B cell (primary cell): ENCODE data around the gene MARF1. TPM values are rescaled to one million over a fixed set of nuclear protein-coding genes. Genes with fewer than 3 reads are reported as not detected.
A peak's percentile ranks its signal among the peaks of the same experiment; 100 is the strongest.

Experiments
- ATAC-seq: fragments of 200-7000 bp; cut with Tn5 transposase; one replicate; pipeline ENCODE4 v1.10.0; 2021; ENCODE audit warnings: low read depth, mild to moderate bottlenecking, moderate number of reproducible peaks, moderate library complexity
- CTCF ChIA-PET: fragments of 350-600 bp; sonication (Branson Sonifier 250); formaldehyde crosslinking; loops from one replicate; lab custom pipeline; 2021; ENCODE audit warnings: antibody characterized with exemption, inconsistent platforms; lab: Charles Lee
- POLR2A ChIA-PET: fragments of 350-600 bp; sonication (Branson Sonifier 250); formaldehyde crosslinking; loops from one replicate; lab custom pipeline; 2021; ENCODE audit warnings: antibody characterized with exemption; lab: Charles Lee
- DNase-seq: peaks from one replicate; pipeline ENCODE4 v3.0.0; 2013
- H2AFZ ChIP-seq: 2 replicates; pipeline ENCODE4 v1.6.1; 2012; ENCODE audit warnings: mild to moderate bottlenecking, low read depth, low read length; ENCODE audit not compliant: insufficient read depth, poor library complexity, severe bottlenecking
- H3K27ac ChIP-seq, 2 donors: 1 replicate in 1 of 2; 2 replicates in 1 of 2; pipeline ENCODE4 v1.5.1; 2012 to 2013; ENCODE audit warnings: low read length in 2 of 2, mild to moderate bottlenecking in 2 of 2, moderate library complexity in 1 of 2
- H3K27me3 ChIP-seq, 4 experiments: fragments of 200-600 bp in 1 of 4; sonication (generic) in 1 of 4; replicated peaks in 1 of 4; 1 replicate in 2 of 4; 2 replicates in 2 of 4; pipeline versions ENCODE4 v1.6.1 to v1.7.0; 2013 to 2016; ENCODE audit warnings: low read length in 3 of 4, mild to moderate bottlenecking in 2 of 4, mixed read lengths in 1 of 4, moderate library complexity in 1 of 4; ENCODE audit not compliant: insufficient read depth in 4 of 4, control insufficient read depth in 3 of 4; ENCODE audit errors: control extremely low read depth in 1 of 4
- H3K36me3 ChIP-seq, 2 experiments: replicated peaks in 1 of 2; 1 replicate in 1 of 2; 2 replicates in 1 of 2; pipeline versions ENCODE4 v1.6.1 to v1.7.1; 2013; ENCODE audit warnings: low read length in 1 of 2; ENCODE audit not compliant: insufficient read depth in 2 of 2, control insufficient read depth in 1 of 2; ENCODE audit errors: control extremely low read depth in 1 of 2, extremely low read depth in 1 of 2
- H3K4me1 ChIP-seq, 2 donors: fragments of 200-600 bp in 1 of 2; sonication (generic) in 1 of 2; 1 replicate in 1 of 2; 2 replicates in 1 of 2; pipeline versions ENCODE4 v1.5.1 to v1.6.1; 2013 to 2017; ENCODE audit warnings: low read length in 2 of 2; ENCODE audit not compliant: control insufficient read depth in 2 of 2, insufficient read depth in 2 of 2
- H3K4me2 ChIP-seq: replicated peaks from 2 replicates; pipeline ENCODE3; 2012; ENCODE audit warnings: mild to moderate bottlenecking, low read depth, low read length; ENCODE audit not compliant: poor library complexity, severe bottlenecking
- H3K4me3 ChIP-seq, 5 experiments: fragments of 200-600 bp in 1 of 5; sonication (generic) in 1 of 5; 1 replicate in 3 of 5; 2 replicates in 2 of 5; pipeline versions ENCODE4 v1.5.1 to v1.7.0; 2011 to 2016; ENCODE audit warnings: low read length in 4 of 5, mild to moderate bottlenecking in 4 of 5, low read depth in 2 of 5, control low read depth in 1 of 5, moderate library complexity in 1 of 5; ENCODE audit not compliant: insufficient read depth in 1 of 5; ENCODE audit errors: control extremely low read depth in 1 of 5, extremely low read depth in 1 of 5
- H3K79me2 ChIP-seq: fragments of 200-600 bp; sonication (generic); one replicate; pipeline ENCODE4 v1.6.0; 2016; ENCODE audit warnings: low read length; ENCODE audit not compliant: control insufficient read depth, insufficient read depth
- H3K9ac ChIP-seq: fragments of 200-600 bp; sonication (generic); 2 replicates; pipeline ENCODE4 v1.6.1; 2017; ENCODE audit warnings: mild to moderate bottlenecking, low read length, moderate library complexity
- H3K9me3 ChIP-seq, 3 donors: one replicate each; pipeline versions ENCODE4 v1.6.1 to v1.7.1; 2013; ENCODE audit warnings: low read length in 2 of 3; ENCODE audit not compliant: control insufficient read depth in 2 of 3, insufficient read depth in 1 of 3; ENCODE audit errors: control extremely low read depth in 1 of 3
- H4K20me1 ChIP-seq: 2 replicates; pipeline ENCODE4 v1.6.0; 2012; ENCODE audit warnings: mild to moderate bottlenecking, low read length; ENCODE audit not compliant: insufficient read depth, control insufficient read depth, poor library complexity, severe bottlenecking
- H3K27ac Mint-ChIP-seq: one replicate; pipeline ENCODE4 v1.8.0; 2021; ENCODE audit warnings: mixed read lengths
- H3K27me3 Mint-ChIP-seq: one replicate; pipeline ENCODE4 v1.8.0; 2021; ENCODE audit warnings: mixed read lengths
- H3K4me1 Mint-ChIP-seq: one replicate; pipeline ENCODE4 v1.8.0; 2021; ENCODE audit warnings: mixed read lengths
- H3K4me3 Mint-ChIP-seq: one replicate; pipeline ENCODE4 v1.8.0; 2021; ENCODE audit warnings: mixed read lengths
- H3K9me3 Mint-ChIP-seq: one replicate; pipeline ENCODE4 v1.8.0; 2022; ENCODE audit warnings: mixed read lengths; ENCODE audit not compliant: insufficient read depth
- CTCF ChIP-seq: fragments of 200-600 bp; IDR thresholded peaks from one replicate; pipeline ENCODE4 v1.8.0; 2022; ENCODE audit warnings: antibody characterized with exemption, mild to moderate bottlenecking
- EZH2 ChIP-seq: IDR thresholded peaks from 2 replicates; pipeline ENCODE4 v1.6.1; 2012; ENCODE audit warnings: borderline replicate concordance, low read depth, mild to moderate bottlenecking, moderate library complexity, low read length; ENCODE audit not compliant: insufficient read depth, poor library complexity, severe bottlenecking
- WGBS: methylation state at CpG from one replicate; pipeline ENCODE4 v1.1.5; 2013; ENCODE audit warnings: missing lambda C conversion rate; ENCODE audit not compliant: insufficient coverage; 5-methylcytosine and 5-hydroxymethylcytosine counted together
- intact Hi-C: fragments of 100-400 bp; cut with micrococcal nuclease; formaldehyde crosslinking; loops from one replicate; pipeline ENCODE4 v1.10.0; 2022
- polyA plus RNA-seq: library from polyadenylated mRNA; depleted of rRNA; stranded (reverse); fragments of >200 nt; gene quantifications from 2 replicates; pipeline ENCODE4 v1.2.3, GENCODE V29; 2012
- total RNA-seq, 2 donors: library from RNA; stranded (reverse); fragments of 120-200 nt in 1 of 2; gene quantifications; 1 replicate in 1 of 2; 2 replicates in 1 of 2; pipeline versions ENCODE4 v1.2.3 to v1.2.4, GENCODE V29; 2013 to 2022

The MARF1 gene
- total and polyA plus RNA-seq, 2 donors (not counting 1 experiment from before 2014, with no cell fraction given): 68.0 to 366 TPM

GRCh38 chr16:15621889-15622288 is 21.1 kb downstream of the MARF1 start:
- WGBS: 99% methylated on average over 8 of the region's 8 CpGs
- CTCF ChIA-PET: interaction anchor here (1.0 to 1.4 kb wide), 3 partner anchors 12 to 83 kb away, joined by 3 to 5 read pairs (median 3); partner anchors contain the start of gene MARF1
- H2AFZ ChIP-seq: no peak overlapping the region
- POLR2A ChIA-PET: no interaction called here
- Mint-ChIP-seq H3K9me3 (no peaks in the 10 kb centered on the region), H3K4me1 (peaks cover 4% of the 10 kb centered on the region), H3K27me3 (no peaks in the 10 kb centered on the region), H3K27ac (peak overlapping the region; percentile 3), H3K4me3 (no peak overlapping the region)
- H3K9ac ChIP-seq: no peak overlapping the region
- TF ChIP-seq EZH2 (no peak), CTCF (no peak)
- peaks cover 57% of the 10 kb centered on the region for H3K79me2 ChIP-seq
- no peak overlapping the region for H3K4me2 ChIP-seq
- H3K27ac ChIP-seq: no peak overlapping the region
- no peaks in the 10 kb centered on the region for H3K9me3 ChIP-seq
- intact Hi-C loops: no loop called here
- H3K4me1 ChIP-seq: no peaks in the 10 kb centered on the region
- ATAC-seq: no peak
- DNase-seq: no peak
- H3K4me3 ChIP-seq: no peak overlapping the region
- no peaks in the 10 kb centered on the region for H3K27me3 ChIP-seq
- H4K20me1 ChIP-seq: peaks cover 50% of the 10 kb centered on the region
- peaks cover 7 to 92% of the 10 kb centered on the region in 2 experiments for H3K36me3 ChIP-seq

- ATAC-seq: no peak
- H3K9me3 Mint-ChIP-seq: no peaks in the 10 kb centered on the region
- H3K9ac ChIP-seq: no peak overlapping the region
- no peaks in the 10 kb centered on the region for H3K27me3 Mint-ChIP-seq
- H3K4me3 Mint-ChIP-seq: no peak overlapping the region
- H3K27ac Mint-ChIP-seq: no peak overlapping the region
- no peak overlapping the region for H3K4me2 ChIP-seq
- H3K9me3 ChIP-seq: no peaks in the 10 kb centered on the region
- H4K20me1 ChIP-seq: peaks cover 47% of the 10 kb centered on the region
- H3K4me3 ChIP-seq: no peak overlapping the region
- CTCF ChIA-PET: interaction anchor here (1.0 to 1.4 kb wide), 3 partner anchors 11 to 83 kb away, joined by 3 to 5 read pairs (median 3); partner anchors contain the start of gene MARF1
- DNase-seq: no peak
- intact Hi-C loops: no loop called here
- POLR2A ChIA-PET: no interaction called here
- H3K27me3 ChIP-seq: no peaks in the 10 kb centered on the region
- TF ChIP-seq CTCF: no peak
- TF ChIP-seq EZH2: no peak
- no peak overlapping the region for H3K27ac ChIP-seq
- peaks cover 4% of the 10 kb centered on the region for H3K4me1 Mint-ChIP-seq
- peaks cover 8 to 96% of the 10 kb centered on the region in 2 experiments for H3K36me3 ChIP-seq
- no peak overlapping the region for H2AFZ ChIP-seq
- H3K79me2 ChIP-seq: peaks cover 52% of the 10 kb centered on the region
- no peaks in the 10 kb centered on the region for H3K4me1 ChIP-seq
- WGBS: 100% methylated on average over 1 of the region's 4 CpGs
These were observed 21.5 kb downstream of the MARF1 start for GRCh38 chr16:15621456-15621855.
